Uterus (tissue), 2 donors: ENCODE data around the gene KIF26B.

Source experiments
- POLR2A ChIP-seq, 2 donors: fragments of 450-650 bp; IDR thresholded peaks; one replicate each; pipeline ENCODE4 v1.6.1; 2016; ENCODE audit warnings: antibody characterized with exemption in 2 of 2, mild to moderate bottlenecking in 1 of 2, moderate library complexity in 1 of 2
- TF ChIP-seq, protein P1 (sequence below), 4 experiments: fragments of 200-600 bp in 2 of 4; fragments of 450-650 bp in 2 of 4; sonication (generic) in 2 of 4; IDR thresholded peaks; one replicate each; pipeline ENCODE4 v1.5.1; 2016 to 2019; ENCODE audit warnings: antibody characterized with exemption in 4 of 4, mild to moderate bottlenecking in 2 of 4, moderate library complexity in 1 of 4

GRCh38 chr1:245721488-245721887 lies 566.7 kb downstream of the KIF26B start:
- TF ChIP-seq POLR2A (IDR thresholded peaks at IDR 0.05) = no peak
- TF ChIP-seq, protein P1, sequence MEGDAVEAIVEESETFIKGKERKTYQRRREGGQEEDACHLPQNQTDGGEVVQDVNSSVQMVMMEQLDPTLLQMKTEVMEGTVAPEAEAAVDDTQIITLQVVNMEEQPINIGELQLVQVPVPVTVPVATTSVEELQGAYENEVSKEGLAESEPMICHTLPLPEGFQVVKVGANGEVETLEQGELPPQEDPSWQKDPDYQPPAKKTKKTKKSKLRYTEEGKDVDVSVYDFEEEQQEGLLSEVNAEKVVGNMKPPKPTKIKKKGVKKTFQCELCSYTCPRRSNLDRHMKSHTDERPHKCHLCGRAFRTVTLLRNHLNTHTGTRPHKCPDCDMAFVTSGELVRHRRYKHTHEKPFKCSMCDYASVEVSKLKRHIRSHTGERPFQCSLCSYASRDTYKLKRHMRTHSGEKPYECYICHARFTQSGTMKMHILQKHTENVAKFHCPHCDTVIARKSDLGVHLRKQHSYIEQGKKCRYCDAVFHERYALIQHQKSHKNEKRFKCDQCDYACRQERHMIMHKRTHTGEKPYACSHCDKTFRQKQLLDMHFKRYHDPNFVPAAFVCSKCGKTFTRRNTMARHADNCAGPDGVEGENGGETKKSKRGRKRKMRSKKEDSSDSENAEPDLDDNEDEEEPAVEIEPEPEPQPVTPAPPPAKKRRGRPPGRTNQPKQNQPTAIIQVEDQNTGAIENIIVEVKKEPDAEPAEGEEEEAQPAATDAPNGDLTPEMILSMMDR (IDR thresholded peaks at IDR 0.05) = no peak
